Activated naive CD4-positive, alpha-beta T cell treated with anti-CD3 and anti-CD28 coated beads, Interleukin-2, amount 50 U/mL, for 24 hours (primary cell): ENCODE results near the gene GUCA1A.

ENCODE experiments used
- H3K27ac Mint-ChIP-seq: one replicate; pipeline ENCODE4 v1.8.0; 2021; ENCODE audit warnings: mild to moderate bottlenecking, mixed read lengths
- H3K27me3 Mint-ChIP-seq: one replicate; pipeline ENCODE4 v1.8.0; 2021; ENCODE audit warnings: mixed read lengths
- H3K36me3 Mint-ChIP-seq: one replicate; pipeline ENCODE4 v1.8.0; 2021; ENCODE audit warnings: mixed read lengths
- H3K4me1 Mint-ChIP-seq: one replicate; pipeline ENCODE4 v1.8.0; 2021; ENCODE audit warnings: mixed read lengths
- H3K4me3 Mint-ChIP-seq: one replicate; pipeline ENCODE4 v1.8.0; 2021; ENCODE audit warnings: mild to moderate bottlenecking, mixed read lengths
- H3K9me3 Mint-ChIP-seq: one replicate; pipeline ENCODE4 v1.8.0; 2021; ENCODE audit warnings: mixed read lengths

Gene GUCA1A

GRCh38 chr6:42226645-42227143, 53.5 kb downstream of the GUCA1A start:
- H3K36me3 Mint-ChIP-seq = peaks cover 1% of the 10 kb centered on the region
- peaks cover 18% of the 10 kb centered on the region for H3K4me1 Mint-ChIP-seq

GRCh38 chr6:42227173-42227850, 54.1 kb downstream of the GUCA1A start:
- H3K4me3 Mint-ChIP-seq = no peak overlapping the region
- no peaks in the 10 kb centered on the region for H3K9me3 Mint-ChIP-seq
- peak overlapping the region; percentile 70 for H3K27ac Mint-ChIP-seq
- no peaks in the 10 kb centered on the region for H3K27me3 Mint-ChIP-seq
- H3K36me3 Mint-ChIP-seq = peaks cover 5% of the 10 kb centered on the region
- H3K4me1 Mint-ChIP-seq = peaks cover 18% of the 10 kb centered on the region

More at GRCh38 chr6:42226645-42227143, 53.5 kb downstream of the GUCA1A start:
- Mint-ChIP-seq H3K27ac (peak overlapping the region; percentile 17), H3K4me3 (no peak overlapping the region), H3K27me3 (no peaks in the 10 kb centered on the region), H3K9me3 (no peaks in the 10 kb centered on the region)

GRCh38 chr6:42228305-42228704, 55.1 kb downstream of the GUCA1A start:
- H3K4me1 Mint-ChIP-seq = peaks cover 18% of the 10 kb centered on the region
- no peaks in the 10 kb centered on the region for H3K9me3 Mint-ChIP-seq
- H3K36me3 Mint-ChIP-seq = peaks cover 5% of the 10 kb centered on the region
- peak overlapping the region; percentile 51 for H3K27ac Mint-ChIP-seq
- H3K27me3 Mint-ChIP-seq = no peaks in the 10 kb centered on the region
- H3K4me3 Mint-ChIP-seq = no peak overlapping the region
